Sigmoid colon (tissue), 7 donors: Measurements from ENCODE around the gene SLC3A2. TPM values are rescaled to one million over a fixed set of nuclear protein-coding genes. Genes with fewer than 3 reads are reported as not detected.

Experiments
- DNase-seq: peaks from one replicate; pipeline ENCODE4 v3.0.0-alpha.2; 2019
- H3K27ac ChIP-seq, 4 donors: fragments of 200-600 bp; sonication (generic); one replicate each; pipeline ENCODE4 v1.5.1; 2016 to 2019; ENCODE audit warnings: mild to moderate bottlenecking in 1 of 4
- H3K27me3 ChIP-seq, 3 donors: fragments of 200-600 bp; sonication (generic); one replicate each; pipeline ENCODE4 v1.5.1; 2019; ENCODE audit warnings: mild to moderate bottlenecking in 1 of 3
- H3K36me3 ChIP-seq, 4 donors: fragments of 200-600 bp; sonication (generic); one replicate each; pipeline ENCODE4 v1.5.1; 2016 to 2019
- H3K4me1 ChIP-seq, 4 donors: fragments of 200-600 bp; sonication (generic); one replicate each; pipeline ENCODE4 v1.5.1; 2017 to 2019
- H3K4me3 ChIP-seq, 4 donors: fragments of 200-600 bp; sonication (generic); one replicate each; pipeline ENCODE4 v1.5.1; 2017 to 2019; ENCODE audit warnings: mild to moderate bottlenecking in 2 of 4, moderate library complexity in 1 of 4
- H3K9me3 ChIP-seq, 4 donors: fragments of 200-600 bp in 3 of 4; sonication (generic) in 3 of 4; one replicate each; pipeline versions ENCODE4 v1.5.1 to v1.6.1; 2013 to 2019
- CTCF ChIP-seq, 4 experiments: fragments of 450-650 bp in 3 of 4; fragments of 200-600 bp in 1 of 4; IDR thresholded peaks; one replicate each; pipeline ENCODE4 v1.5.1; 2016 to 2019; ENCODE audit warnings: antibody characterized with exemption in 4 of 4, mild to moderate bottlenecking in 3 of 4, moderate library complexity in 2 of 4
- EP300 ChIP-seq, 4 donors: sonication (generic); formaldehyde crosslinking; IDR thresholded peaks; one replicate each; pipeline ENCODE4 v1.6.1; 2017; ENCODE audit warnings: antibody characterized with exemption in 4 of 4
- POLR2A ChIP-seq, 2 donors: fragments of 450-650 bp; IDR thresholded peaks; one replicate each; pipeline ENCODE4 v1.6.1; 2016; ENCODE audit warnings: antibody characterized with exemption in 2 of 2, mild to moderate bottlenecking in 2 of 2, moderate library complexity in 2 of 2
- POLR2AphosphoS5 ChIP-seq, 4 donors: sonication (generic); formaldehyde crosslinking; IDR thresholded peaks; one replicate each; pipeline ENCODE4 v1.6.1; 2017; ENCODE audit warnings: antibody characterized with exemption in 4 of 4
- WGBS, 2 donors: extraction: QIAGEN DNeasy Blood & Tissue Kit; methylation state at CpG; one replicate each; pipeline ENCODE4 v1.1.7; 2013; 5-methylcytosine and 5-hydroxymethylcytosine counted together
- intact Hi-C: fragments of 100-400 bp; cut with DNase I; formaldehyde crosslinking; loops from one replicate; pipeline ENCODE4 v1.15.1; 2023
- polyA plus RNA-seq, 3 donors: library from polyadenylated mRNA; stranded (reverse); fragments of 200-250 nt; gene quantifications; one replicate each; pipeline ENCODE4 v1.2.3, GENCODE V29; 2013
- total RNA-seq, 4 donors: library from RNA; depleted of rRNA; stranded (reverse); fragments of >200 nt; gene quantifications; one replicate each; pipeline ENCODE4 v1.1.0, GENCODE V29; 2016
- donor health status: healthy with polysubstance abuse.
- donor health status: Bipolar disorder and iron deficiency.
- donor health status: healthy.

The SLC3A2 gene
- total and polyA plus RNA-seq, 7 donors, result 16.8 to 128 (median 47.9) TPM

- Histone ChIP-seq H3K9me3 (no peaks in the 10 kb centered on the region), H3K36me3 (no peaks in the 10 kb centered on the region), H3K4me1 (peaks cover 0 to 19% (median 12%) of the 10 kb centered on the region in 4 donors), H3K27me3 (no peaks in the 10 kb centered on the region), H3K4me3 (no peak overlapping the region), H3K27ac (no peak overlapping the region)
- 97% methylated on average over 3 of the region's 3 CpGs for WGBS, 2 donors
- no peak for TF ChIP-seq CTCF (IDR thresholded peaks at IDR 0.05)
- no peak for TF ChIP-seq EP300 (IDR thresholded peaks at IDR 0.05)
- TF ChIP-seq POLR2AphosphoS5 (IDR thresholded peaks at IDR 0.05), result no peak
- intact Hi-C loops, result loop anchor here (5.0 kb wide), 1 partner anchor 57 kb away; the partner anchor contains the start of gene TMEM179B
- DNase-seq, result no peak
Observed at GRCh38 chr11:62844154-62844553, 36.5 kb upstream of the SLC3A2 start.

GRCh38 chr11:62846177-62846576, 34.5 kb upstream of the SLC3A2 start:
- H3K4me1 ChIP-seq, result peaks cover 0 to 11% (median 9%) of the 10 kb centered on the region in 4 donors
- no peak for TF ChIP-seq CTCF (IDR thresholded peaks at IDR 0.05)
- no peak for TF ChIP-seq POLR2A (IDR thresholded peaks at IDR 0.05)
- TF ChIP-seq POLR2AphosphoS5 (IDR thresholded peaks at IDR 0.05), result no peak
- TF ChIP-seq EP300 (IDR thresholded peaks at IDR 0.05), result no peak
- DNase-seq, result no peak
- H3K36me3 ChIP-seq, result peaks cover 0 to 2% (median 0%) of the 10 kb centered on the region in 4 donors
- intact Hi-C loops, result no loop called here
- H3K9me3 ChIP-seq, result no peaks in the 10 kb centered on the region
- WGBS, 2 donors, result 91 to 93% methylated on average over 3 of the region's 3 CpGs
- no peak overlapping the region for H3K27ac ChIP-seq
- H3K4me3 ChIP-seq, result no peak overlapping the region
- no peaks in the 10 kb centered on the region for H3K27me3 ChIP-seq

GRCh38 chr11:62847767-62848314, 32.9 kb upstream of the SLC3A2 start:
- Histone ChIP-seq H3K4me1 (peaks cover 0 to 4% (median under 1%) of the 10 kb centered on the region in 4 donors), H3K36me3 (peaks cover 7 to 19% (median 13%) of the 10 kb centered on the region in 4 donors), H3K9me3 (no peaks in the 10 kb centered on the region), H3K27me3 (no peaks in the 10 kb centered on the region), H3K27ac (no peak overlapping the region), H3K4me3 (no peak overlapping the region)
- DNase-seq, result no peak
- intact Hi-C loops, result no loop called here
- no peak for TF ChIP-seq CTCF (IDR thresholded peaks at IDR 0.05)
- no peak for TF ChIP-seq POLR2AphosphoS5 (IDR thresholded peaks at IDR 0.05)
- no peak for TF ChIP-seq EP300 (IDR thresholded peaks at IDR 0.05)
- no peak for TF ChIP-seq POLR2A (IDR thresholded peaks at IDR 0.05)
- 91 to 98% methylated on average over 1 of the region's 1 CpG for WGBS, 2 donors

GRCh38 chr11:62850911-62851806, 29.5 kb upstream of the SLC3A2 start:
- intact Hi-C loops, result no loop called here
- no peak overlapping the region for H3K4me3 ChIP-seq
- peaks cover 0 to 26% (median 21%) of the 10 kb centered on the region in 4 donors for H3K4me1 ChIP-seq
- DNase-seq, result no peak
- peaks cover 7 to 41% (median 25%) of the 10 kb centered on the region in 4 donors for H3K36me3 ChIP-seq
- no peaks in the 10 kb centered on the region for H3K9me3 ChIP-seq
- 65 to 66% methylated on average over 15 of the region's 15 CpGs for WGBS, 2 donors
- no peaks in the 10 kb centered on the region for H3K27me3 ChIP-seq
- no peak overlapping the region for H3K27ac ChIP-seq
- no peak for TF ChIP-seq POLR2A (IDR thresholded peaks at IDR 0.05)

GRCh38 chr11:62851807-62852522, 28.7 kb upstream of the SLC3A2 start:
- Histone ChIP-seq H3K9me3 (no peaks in the 10 kb centered on the region), H3K27ac (peak overlapping the region in 1 of 4 donors; percentile 1), H3K4me3 (no peak overlapping the region), H3K36me3 (peaks cover 7 to 41% (median 25%) of the 10 kb centered on the region in 4 donors), H3K4me1 (peaks cover 0 to 35% (median 25%) of the 10 kb centered on the region in 4 donors), H3K27me3 (no peaks in the 10 kb centered on the region)
- 41 to 59% methylated on average over 3 of the region's 3 CpGs for WGBS, 2 donors
- DNase-seq, result no peak
- TF ChIP-seq EP300 (IDR thresholded peaks at IDR 0.05) (no peak), POLR2A (IDR thresholded peaks at IDR 0.05) (no peak), POLR2AphosphoS5 (IDR thresholded peaks at IDR 0.05) (no peak), CTCF (IDR thresholded peaks at IDR 0.05) (no peak)
- intact Hi-C loops, result no loop called here
